SK-N-MC (cell line): ENCODE results near the gene NFXL1.
"Not testable (repeated sequence)": the region's sequence is repeated elsewhere in the genome, so short reads cannot be mapped to it uniquely, and the experiment has no call there.

Experiments used
- DNase-seq: peaks from one replicate; pipeline ENCODE4 v3.0.0-alpha.2; 2011; ENCODE audit warnings: low read depth, low spot score
- H3K27ac ChIP-seq: fragments of 200-600 bp; sonication (generic); 2 replicates; pipeline ENCODE4 v1.5.1; 2016; ENCODE audit warnings: mixed run types
- H3K36me3 ChIP-seq: fragments of 200-600 bp; sonication (generic); 2 replicates; pipeline ENCODE4 v1.6.1; 2017; ENCODE audit warnings: antibody characterized with exemption, low read length, mixed read lengths; ENCODE audit not compliant: insufficient read depth
- H3K4me3 ChIP-seq: fragments of 200-600 bp; sonication (generic); 2 replicates; pipeline ENCODE4 v1.5.1; 2016
- H3K9ac ChIP-seq: fragments of 200-600 bp; sonication (generic); 2 replicates; pipeline ENCODE4 v1.8.0; 2017; ENCODE audit warnings: mixed run types, mixed read lengths; ENCODE audit not compliant: insufficient read length
- H3K9me3 ChIP-seq: fragments of 200-600 bp; sonication (generic); 2 replicates; pipeline ENCODE4 v1.6.1; 2017; ENCODE audit warnings: low read depth, mild to moderate bottlenecking, antibody characterized with exemption, low read length, moderate library complexity, mixed read lengths
- EZH2 ChIP-seq: fragments of 200-600 bp; sonication (generic); IDR thresholded peaks from one replicate; pipeline ENCODE4 v1.6.1; 2017; ENCODE audit warnings: antibody characterized with exemption
- FOXP2 ChIP-seq: optimal IDR thresholded peaks from 2 replicates; pipeline ENCODE3; 2011; ENCODE audit warnings: mild to moderate bottlenecking, moderate library complexity; ENCODE audit not compliant: insufficient read depth; ENCODE audit errors: extremely low read length, control extremely low read depth
- POLR2AphosphoS5 ChIP-seq: IDR thresholded peaks from 2 replicates; pipeline ENCODE4 v1.6.1; 2012; ENCODE audit warnings: mild to moderate bottlenecking, low read depth, low read length, borderline replicate concordance

NFXL1 gene

DNA sequence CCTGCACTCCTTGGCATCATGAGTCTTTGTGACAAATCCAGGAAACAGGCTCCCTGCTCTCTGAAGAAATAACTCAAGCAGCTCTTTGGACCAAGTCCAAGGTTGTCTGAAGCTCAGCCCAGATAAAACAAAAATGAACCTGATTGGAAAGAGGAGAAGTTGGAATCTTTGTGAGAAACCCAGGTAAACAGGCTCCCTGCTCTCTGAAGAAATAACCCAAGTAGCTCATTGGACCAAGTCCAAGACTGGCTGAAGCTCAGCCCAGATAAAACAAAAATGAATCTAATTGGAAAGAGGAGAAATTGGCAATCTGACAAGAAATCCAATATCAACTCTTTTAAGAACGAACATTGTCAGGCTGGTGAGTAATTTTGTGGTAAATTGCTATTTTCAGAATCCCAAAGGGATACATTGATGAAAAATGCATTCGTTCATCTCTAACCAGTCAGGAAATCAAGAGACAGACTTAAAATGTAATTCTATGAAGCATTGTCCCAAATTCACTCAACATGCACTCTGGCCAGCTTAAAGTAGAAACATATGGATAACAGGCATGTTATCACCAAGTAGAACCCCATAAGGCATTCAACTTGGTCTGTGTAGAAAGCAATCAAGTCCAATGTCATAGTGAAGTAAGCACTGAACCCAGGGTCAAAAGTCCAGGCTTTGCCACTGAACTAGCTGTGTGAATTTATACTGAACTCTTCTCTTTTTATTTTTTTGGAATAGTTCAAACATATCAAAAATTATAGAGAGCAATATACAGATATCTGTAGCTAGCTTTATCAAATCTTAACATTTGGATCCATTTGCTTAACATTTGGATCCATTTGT, 16.8 kb upstream of the NFXL1 start:
- Histone ChIP-seq H3K9ac (no peak overlapping the region), H3K4me3 (no peak overlapping the region), H3K9me3 (no peaks in the 10 kb centered on the region), H3K36me3 (no peaks in the 10 kb centered on the region), H3K27ac (no peak overlapping the region)
- DNase-seq = no peak
- TF ChIP-seq POLR2AphosphoS5 = no peak
- no peak for TF ChIP-seq FOXP2

- DNase-seq = no peak
- Histone ChIP-seq H3K27ac (no peak overlapping the region), H3K36me3 (no peaks in the 10 kb centered on the region), H3K9ac (no peak overlapping the region), H3K4me3 (no peak overlapping the region), H3K9me3 (no peaks in the 10 kb centered on the region)
- TF ChIP-seq EZH2 (no peak), POLR2AphosphoS5 (no peak), FOXP2 (no peak)
Measured at GRCh38 chr4:47929682-47930201, 15.4 kb upstream of the NFXL1 start.

- no peaks in the 10 kb centered on the region for H3K36me3 ChIP-seq
- TF ChIP-seq POLR2AphosphoS5 (no peak), FOXP2 (no peak), EZH2 (no peak)
- no peak for DNase-seq
- H3K9me3 ChIP-seq = no peaks in the 10 kb centered on the region
- no peak overlapping the region for H3K9ac ChIP-seq
- H3K27ac ChIP-seq = no peak overlapping the region
- peak overlapping the region; percentile 47; the same call in 1 of the 2 replicates for H3K4me3 ChIP-seq
Measured at GRCh38 chr4:47926667-47927258, 12.4 kb upstream of the NFXL1 start.

DNA sequence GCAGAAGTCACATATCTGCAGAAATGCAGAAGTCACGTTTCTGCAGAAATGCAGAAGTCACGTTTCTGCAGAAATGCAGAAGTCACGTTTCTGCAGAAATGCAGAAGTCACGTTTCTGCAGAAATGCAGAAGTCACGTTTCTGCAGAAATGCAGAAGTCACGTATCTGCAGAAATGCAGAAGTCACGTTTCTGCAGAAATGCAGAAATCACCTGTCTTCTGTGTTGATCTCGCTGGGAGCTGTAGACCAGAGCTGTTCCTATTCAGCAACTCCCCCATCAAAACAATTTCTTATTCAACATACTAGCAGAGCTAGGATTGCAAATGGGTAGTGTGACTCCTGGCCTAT, 8.9 kb upstream of the NFXL1 start:
- H3K27ac ChIP-seq = not testable (repeated sequence)

DNA sequence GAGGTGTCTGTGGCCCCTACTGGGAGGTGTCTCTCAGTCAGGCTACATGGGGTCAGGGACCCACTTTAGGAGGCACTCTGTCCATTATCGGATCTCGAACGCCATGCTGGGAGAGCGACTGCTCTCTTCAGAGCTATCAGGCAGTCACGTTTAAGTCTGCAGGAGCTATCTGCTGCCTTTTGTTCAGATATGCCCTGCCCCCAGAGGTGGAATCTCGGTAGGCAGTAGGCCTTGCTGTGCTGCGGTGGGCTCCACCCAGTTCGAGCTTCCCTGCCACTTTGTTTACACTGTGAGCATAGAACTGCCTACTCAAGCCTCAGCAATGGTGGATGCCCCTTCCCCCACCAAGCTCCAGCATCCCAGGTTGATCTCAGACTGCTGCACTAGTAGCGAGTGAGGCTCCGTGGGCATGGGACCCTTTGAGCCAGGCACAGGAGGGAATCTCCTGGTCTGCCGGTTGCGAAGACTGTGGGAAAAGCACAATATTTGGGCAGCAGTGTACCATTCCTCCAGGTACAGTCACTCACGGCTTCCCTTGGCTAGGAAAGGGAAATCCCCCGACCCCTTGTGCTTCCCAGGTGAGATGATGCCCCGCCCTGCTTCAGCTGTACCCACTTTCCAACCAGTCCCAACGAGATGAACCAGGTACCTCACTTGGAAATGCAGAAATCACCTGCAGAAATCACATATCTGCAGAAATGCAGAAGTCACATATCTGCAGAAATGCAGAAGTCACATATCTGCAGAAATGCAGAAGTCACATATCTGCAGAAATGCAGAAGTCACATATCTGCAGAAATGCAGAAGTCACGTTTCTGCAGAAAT, 8.3 kb upstream of the NFXL1 start:
- DNase-seq, H3K9me3 ChIP-seq, H3K4me3 ChIP-seq, H3K36me3 ChIP-seq, H3K27ac ChIP-seq, H3K9ac ChIP-seq: not testable (repeated sequence)

More for the DNA sequence above, 8.9 kb upstream of the NFXL1 start:
- not testable (repeated sequence) for DNase-seq, H3K36me3 ChIP-seq, H3K9me3 ChIP-seq, H3K9ac ChIP-seq, H3K4me3 ChIP-seq

GRCh38 chr4:47917163-47917562, 2.8 kb upstream of the NFXL1 start:
- H3K4me3 ChIP-seq, H3K27ac ChIP-seq, DNase-seq, H3K9me3 ChIP-seq, H3K9ac ChIP-seq, H3K36me3 ChIP-seq: not testable (repeated sequence)

- H3K9ac ChIP-seq = peak overlapping the region; percentile 81
- TF ChIP-seq POLR2AphosphoS5 (no peak), FOXP2 (no peak), EZH2 (no peak)
- no peaks in the 10 kb centered on the region for H3K9me3 ChIP-seq
- H3K27ac ChIP-seq = no peak overlapping the region
- peak overlapping the region; percentile 96; the same call in 1 of the 2 replicates for H3K4me3 ChIP-seq
- no peak for DNase-seq
- peaks cover 5% of the 10 kb centered on the region for H3K36me3 ChIP-seq
Measured at GRCh38 chr4:47915378-47915777, 995 bp upstream of the NFXL1 start.

DNA sequence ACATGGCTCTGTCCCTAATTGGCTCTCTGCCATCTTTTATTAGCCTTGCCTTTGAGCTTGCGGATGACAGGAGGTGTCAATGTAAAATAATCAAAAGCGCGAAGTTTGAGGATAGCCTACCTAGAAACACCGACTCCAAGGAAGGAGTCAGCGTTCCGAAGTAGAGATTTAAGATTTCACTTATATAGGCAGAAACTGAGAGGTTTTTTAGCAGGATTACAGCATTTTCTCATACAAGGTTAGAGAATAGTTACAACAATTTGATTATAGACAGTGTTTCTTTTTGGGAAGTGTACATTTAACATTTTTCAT, 499 bp upstream of the NFXL1 start:
- Histone ChIP-seq H3K4me3 (peak overlapping the region; percentile 96), H3K36me3 (peaks cover 6% of the 10 kb centered on the region), H3K9me3 (no peaks in the 10 kb centered on the region), H3K27ac (no peak overlapping the region), H3K9ac (peak overlapping the region; percentile 81)
- TF ChIP-seq EZH2 (no peak), FOXP2 (peak; percentile 5)
- DNase-seq = no peak

DNA sequence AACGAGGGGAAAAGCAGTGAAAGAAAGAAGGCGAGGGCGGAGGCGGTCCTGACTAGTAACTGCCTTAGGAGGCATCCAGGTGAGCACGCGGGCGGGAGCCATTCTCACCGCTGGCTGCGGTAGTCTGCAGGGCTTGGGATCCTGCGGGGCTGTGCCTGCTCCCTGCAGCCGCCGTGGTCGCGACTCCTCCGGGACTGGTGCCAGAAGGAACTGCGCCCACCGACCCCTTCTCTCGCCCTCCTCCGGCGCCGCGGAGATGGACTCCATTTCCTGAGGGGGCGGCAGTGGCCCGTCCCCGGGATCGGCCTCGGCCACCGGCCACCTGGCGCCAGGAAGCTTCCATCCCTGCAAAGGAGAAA, 543 bp downstream of the NFXL1 start:
- Histone ChIP-seq H3K9ac (peak overlapping the region; percentile 81), H3K9me3 (no peaks in the 10 kb centered on the region), H3K27ac (no peak overlapping the region), H3K36me3 (peaks cover 11% of the 10 kb centered on the region), H3K4me3 (peak overlapping the region; percentile 96)
- no peak for DNase-seq
- TF ChIP-seq FOXP2 = no peak
- TF ChIP-seq EZH2 = no peak
- no peak for TF ChIP-seq POLR2AphosphoS5
